ENCODE data around the gene ANKRD12.

The ANKRD12 gene

GRCh38 chr18:9321017-9321452 is 184.5 kb downstream of the ANKRD12 start:
- no peaks in the 10 kb centered on the region for H3F3A ChIP-seq (ENCODE audit: control insufficient read depth, insufficient read depth)
- H3K9me3 ChIP-seq (ENCODE audit: control insufficient read depth, insufficient read depth, low read length), result no peaks in the 10 kb centered on the region
- 0 out of 2 replicates have a peak, but pooled peaks cover 3% of the 10 kb centered on the region for H3K27me3 ChIP-seq (ENCODE audit: control insufficient read depth, low read length)
- H3K9me2 ChIP-seq (replicated peaks; ENCODE audit: control insufficient read depth, low read length), result no peaks in the 10 kb centered on the region
- no peaks in the 10 kb centered on the region for H3K36me3 ChIP-seq (ENCODE audit: control insufficient read depth, low read length)
- no peaks in the 10 kb centered on the region for H4K20me1 ChIP-seq (ENCODE audit: control insufficient read depth, insufficient read depth, low read depth, low read length)
- no peak overlapping the region for H3K27ac ChIP-seq (ENCODE audit: low read depth, low read length)
- H3K79me2 ChIP-seq (ENCODE audit: control insufficient read depth, low read length), result no peaks in the 10 kb centered on the region
- TF ChIP-seq EZH2phosphoT487 (IDR thresholded peaks at IDR 0.05; ENCODE audit: borderline replicate concordance, low read length), result no peak
- no peak for TF ChIP-seq CTCF (IDR thresholded peaks at IDR 0.05; ENCODE audit: low read depth, low read length, poor library complexity, severe bottlenecking)
- H3K4me2 ChIP-seq (ENCODE audit: low read length), result no peak overlapping the region
- H3K4me3 ChIP-seq (ENCODE audit: low read length), result no peak overlapping the region
- H3K4me1 ChIP-seq (ENCODE audit: control insufficient read depth, low read length), result no peaks in the 10 kb centered on the region

GRCh38 chr18:9321736-9322135 is 185.2 kb downstream of the ANKRD12 start:
- no peaks in the 10 kb centered on the region for H3F3A ChIP-seq (ENCODE audit: control insufficient read depth, insufficient read depth)
- no peak overlapping the region for H3K4me2 ChIP-seq (ENCODE audit: low read length)
- no peak overlapping the region for H3K4me3 ChIP-seq (ENCODE audit: low read length)
- H4K20me1 ChIP-seq (ENCODE audit: control insufficient read depth, insufficient read depth, low read depth, low read length), result no peaks in the 10 kb centered on the region
- no peak overlapping the region for H3K27ac ChIP-seq (ENCODE audit: low read depth, low read length)
- TF ChIP-seq CTCF (IDR thresholded peaks at IDR 0.05; ENCODE audit: low read depth, low read length, poor library complexity, severe bottlenecking), result no peak
- TF ChIP-seq EZH2phosphoT487 (IDR thresholded peaks at IDR 0.05; ENCODE audit: borderline replicate concordance, low read length), result no peak
- no peaks in the 10 kb centered on the region for H3K4me1 ChIP-seq (ENCODE audit: control insufficient read depth, low read length)
- no peaks in the 10 kb centered on the region for H3K79me2 ChIP-seq (ENCODE audit: control insufficient read depth, low read length)
- no peaks in the 10 kb centered on the region for H3K9me2 ChIP-seq (replicated peaks; ENCODE audit: control insufficient read depth, low read length)
- H3K27me3 ChIP-seq (ENCODE audit: control insufficient read depth, low read length), result peaks cover 3% of the 10 kb centered on the region
- no peaks in the 10 kb centered on the region for H3K36me3 ChIP-seq (ENCODE audit: control insufficient read depth, low read length)
- H3K9me3 ChIP-seq (ENCODE audit: control insufficient read depth, insufficient read depth, low read length), result no peaks in the 10 kb centered on the region

GRCh38 chr18:9322744-9323143 is 186.2 kb downstream of the ANKRD12 start:
- no peak overlapping the region for H3K4me2 ChIP-seq (ENCODE audit: low read length)
- no peaks in the 10 kb centered on the region for H4K20me1 ChIP-seq (ENCODE audit: control insufficient read depth, insufficient read depth, low read depth, low read length)
- no peaks in the 10 kb centered on the region for H3K9me3 ChIP-seq (ENCODE audit: control insufficient read depth, insufficient read depth, low read length)
- no peaks in the 10 kb centered on the region for H3K4me1 ChIP-seq (ENCODE audit: control insufficient read depth, low read length)
- H3K79me2 ChIP-seq (ENCODE audit: control insufficient read depth, low read length), result no peaks in the 10 kb centered on the region
- H3F3A ChIP-seq (ENCODE audit: control insufficient read depth, insufficient read depth), result no peaks in the 10 kb centered on the region
- no peak overlapping the region for H3K27ac ChIP-seq (ENCODE audit: low read depth, low read length)
- H3K4me3 ChIP-seq (ENCODE audit: low read length), result no peak overlapping the region
- no peaks in the 10 kb centered on the region for H3K36me3 ChIP-seq (ENCODE audit: control insufficient read depth, low read length)
- peaks cover 4% of the 10 kb centered on the region for H3K27me3 ChIP-seq (ENCODE audit: control insufficient read depth, low read length)
- TF ChIP-seq EZH2phosphoT487 (IDR thresholded peaks at IDR 0.05; ENCODE audit: borderline replicate concordance, low read length) (no peak), CTCF (IDR thresholded peaks at IDR 0.05; ENCODE audit: low read depth, low read length, poor library complexity, severe bottlenecking) (no peak)
- H3K9me2 ChIP-seq (replicated peaks; ENCODE audit: control insufficient read depth, low read length), result no peaks in the 10 kb centered on the region

Data from DOHH2 (cell line).